Measurements from ENCODE around the gene SLX4IP. TPM values are rescaled to one million over a fixed set of nuclear protein-coding genes. Genes with fewer than 3 reads are reported as not detected.

The SLX4IP gene
- total and polyA plus RNA-seq, 7 donors: 0.20 to 1.9 (median 0.86) TPM

- no peaks in the 10 kb centered on the region for H3K27me3 ChIP-seq (ENCODE audit: insufficient read depth in 3 of 3, low read length in 2 of 3)
- DNase-seq (no peak), ATAC-seq (no peak)
- H3K36me3 ChIP-seq (ENCODE audit: insufficient read depth in 1 of 2, low read depth in 1 of 2): peaks cover 0 to 53% of the 10 kb centered on the region in 2 donors
- intact Hi-C loops (cut with DNase I): loop anchor here (5.0 to 10.0 kb wide), 2 partner anchors 190 to 607 kb away; no protein-coding TSS in a partner anchor
- H3K27ac ChIP-seq: peak overlapping the region; percentile 61
- H3K4me1 ChIP-seq: peaks cover 58% of the 10 kb centered on the region
- no peak for TF ChIP-seq CTCF (IDR thresholded peaks at IDR 0.05)
- H3K4me3 ChIP-seq: peak overlapping the region; percentile 97
- WGBS, 3 donors: 25 to 52% (median 36%) methylated on average over 7 of the region's 7 CpGs
- no peaks in the 10 kb centered on the region for H3K9me3 ChIP-seq
These were observed 230.0 kb downstream of the SLX4IP start for GRCh38 chr20:10665027-10665561.

GRCh38 chr20:10665791-10666190 lies 230.7 kb downstream of the SLX4IP start:
- Histone ChIP-seq H3K4me1 (peaks cover 51% of the 10 kb centered on the region), H3K27ac (peak overlapping the region; percentile 61), H3K9me3 (no peaks in the 10 kb centered on the region), H3K36me3 (ENCODE audit: insufficient read depth in 1 of 2, low read depth in 1 of 2) (peaks cover 0 to 48% of the 10 kb centered on the region in 2 donors), H3K4me3 (peak overlapping the region; percentile 97), H3K27me3 (ENCODE audit: insufficient read depth in 3 of 3, low read length in 2 of 3) (no peaks in the 10 kb centered on the region)
- WGBS, 3 donors: 16 to 43% (median 16%) methylated on average over 6 of the region's 6 CpGs
- no peak for TF ChIP-seq CTCF (IDR thresholded peaks at IDR 0.05)
- DNase-seq: no peak
- intact Hi-C loops (cut with DNase I): loop anchor here (5.0 to 10.0 kb wide), 2 partner anchors 191 to 607 kb away; no protein-coding TSS in a partner anchor
- ATAC-seq: peak; percentile 39 to 66 (median 61)

GRCh38 chr20:10666221-10667076 lies 231.3 kb downstream of the SLX4IP start:
- H3K4me3 ChIP-seq: peak overlapping the region; percentile 97
- peaks cover 47% of the 10 kb centered on the region for H3K4me1 ChIP-seq
- intact Hi-C loops (cut with DNase I): loop anchor here (5.0 to 10.0 kb wide), 2 partner anchors 192 to 606 kb away; no protein-coding TSS in a partner anchor
- H3K27ac ChIP-seq: peak overlapping the region; percentile 61
- no peaks in the 10 kb centered on the region for H3K27me3 ChIP-seq (ENCODE audit: insufficient read depth in 3 of 3, low read length in 2 of 3)
- no peak for TF ChIP-seq CTCF (IDR thresholded peaks at IDR 0.05)
- H3K36me3 ChIP-seq (ENCODE audit: insufficient read depth in 1 of 2, low read depth in 1 of 2): peaks cover 0 to 42% of the 10 kb centered on the region in 2 donors
- DNase-seq: no peak
- no peaks in the 10 kb centered on the region for H3K9me3 ChIP-seq
- WGBS, 3 donors: 51 to 64% (median 62%) methylated on average over 7 of the region's 7 CpGs
- peak in 3 of 4 donors; percentile 5 to 31 (median 21) for ATAC-seq

- DNase-seq (peak; percentile 59 to 71), ATAC-seq (peak; percentile 41 to 57 (median 55))
- H3K36me3 ChIP-seq (ENCODE audit: insufficient read depth in 1 of 2, low read depth in 1 of 2): peaks cover 0 to 36% of the 10 kb centered on the region in 2 donors
- intact Hi-C loops (cut with DNase I): loop anchor here (5.0 to 10.0 kb wide), 2 partner anchors 192 to 605 kb away; no protein-coding TSS in a partner anchor
- no peaks in the 10 kb centered on the region for H3K9me3 ChIP-seq
- H3K27ac ChIP-seq: peak overlapping the region; percentile 61
- H3K4me3 ChIP-seq: peak overlapping the region; percentile 97
- H3K4me1 ChIP-seq: peaks cover 43% of the 10 kb centered on the region
- H3K27me3 ChIP-seq (ENCODE audit: insufficient read depth in 3 of 3, low read length in 2 of 3): no peaks in the 10 kb centered on the region
- TF ChIP-seq CTCF (IDR thresholded peaks at IDR 0.05): no peak
- WGBS, 3 donors: 12 to 43% (median 25%) methylated on average over 21 of the region's 21 CpGs
These were observed 231.9 kb downstream of the SLX4IP start for GRCh38 chr20:10667077-10667401.
